ENCODE results near the gene XRCC4. TPM values are rescaled to one million over a fixed set of nuclear protein-coding genes. Genes with fewer than 3 reads are reported as not detected.
"Not testable (repeated sequence)": the region's sequence is repeated elsewhere in the genome, so short reads cannot be mapped to it uniquely, and the experiment has no call there.

The XRCC4 gene
- total RNA-seq, 3 donors from 2014 or later, result 8.8 to 10.8 (median 10.4) TPM

DNA sequence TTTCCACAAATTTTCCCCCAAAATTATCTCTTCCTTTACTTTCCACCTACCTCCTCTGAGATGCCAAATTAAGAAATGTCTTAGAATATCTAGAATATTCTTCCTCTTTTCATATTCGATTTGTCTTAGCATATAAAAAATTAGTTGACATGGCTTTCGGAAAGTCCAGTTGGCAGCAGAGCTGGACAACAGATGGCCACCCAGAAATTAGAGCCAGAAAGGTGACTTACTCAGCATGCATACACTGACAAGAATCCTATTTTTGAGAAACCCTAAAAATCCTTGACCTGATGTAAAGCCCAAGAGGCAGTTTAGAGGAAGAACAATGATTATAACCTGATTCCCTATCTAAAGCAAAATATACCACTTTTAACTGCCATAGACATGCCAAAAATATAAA lies 22.2 kb upstream of the XRCC4 start:
- TF ChIP-seq POLR2A (IDR thresholded peaks at IDR 0.05), result no peak
- TF ChIP-seq CTCF (IDR thresholded peaks at IDR 0.05), result no peak
- TF ChIP-seq POLR2AphosphoS5 (IDR thresholded peaks at IDR 0.05), result no peak
- no peaks in the 10 kb centered on the region for H3K27me3 ChIP-seq
- intact Hi-C loops (cut with DNase I; ENCODE audit: low total_unique reads), result no loop called here
- no peaks in the 10 kb centered on the region for H3K36me3 ChIP-seq
- no peaks in the 10 kb centered on the region for H3K4me1 ChIP-seq
- no peak overlapping the region for H3K27ac ChIP-seq
- H3K4me3 ChIP-seq, result no peak overlapping the region
- H3K9me3 ChIP-seq, result no peaks in the 10 kb centered on the region
- DNase-seq (ENCODE audit: low spot score in 2 of 2), result no peak

DNA sequence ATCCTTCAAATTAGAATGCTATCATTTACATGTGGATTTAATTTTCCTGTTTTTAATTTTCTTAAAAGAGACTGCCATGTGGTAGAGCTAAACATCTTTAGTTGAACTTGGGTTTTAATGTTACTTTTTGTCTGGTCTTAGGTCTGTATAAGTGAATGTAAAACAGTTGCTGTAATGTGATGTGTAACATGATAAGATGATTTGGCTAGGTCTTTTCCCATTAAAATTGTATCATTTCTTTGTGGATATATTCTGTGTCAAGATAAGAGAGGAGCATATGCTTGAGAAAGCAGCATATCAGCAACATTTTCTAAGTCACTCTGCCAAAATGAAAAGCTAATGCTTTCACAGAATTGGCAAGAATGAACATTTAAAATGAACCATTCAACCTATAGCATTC lies 18.6 kb upstream of the XRCC4 start:
- H3K4me1 ChIP-seq, result no peaks in the 10 kb centered on the region
- no peak for TF ChIP-seq CTCF (IDR thresholded peaks at IDR 0.05)
- TF ChIP-seq POLR2A (IDR thresholded peaks at IDR 0.05), result no peak
- no peak for TF ChIP-seq POLR2AphosphoS5 (IDR thresholded peaks at IDR 0.05)
- H3K27me3 ChIP-seq, result no peaks in the 10 kb centered on the region
- no peak overlapping the region for H3K27ac ChIP-seq
- H3K9me3 ChIP-seq, result no peaks in the 10 kb centered on the region
- DNase-seq (ENCODE audit: low spot score in 2 of 2), result no peak
- intact Hi-C loops (cut with DNase I; ENCODE audit: low total_unique reads), result no loop called here
- no peaks in the 10 kb centered on the region for H3K36me3 ChIP-seq
- H3K4me3 ChIP-seq, result no peak overlapping the region

- H3K9me3 ChIP-seq, result no peaks in the 10 kb centered on the region
- no peak overlapping the region for H3K4me3 ChIP-seq
- H3K36me3 ChIP-seq, result no peaks in the 10 kb centered on the region
- H3K4me1 ChIP-seq, result no peaks in the 10 kb centered on the region
- TF ChIP-seq POLR2AphosphoS5 (IDR thresholded peaks at IDR 0.05) (no peak), POLR2A (IDR thresholded peaks at IDR 0.05) (no peak), CTCF (IDR thresholded peaks at IDR 0.05) (no peak)
- no peak overlapping the region for H3K27ac ChIP-seq
- H3K27me3 ChIP-seq, result no peaks in the 10 kb centered on the region
- intact Hi-C loops (cut with DNase I; ENCODE audit: low total_unique reads), result no loop called here
- DNase-seq (ENCODE audit: low spot score in 2 of 2), result no peak
These were observed 18.0 kb upstream of the XRCC4 start for GRCh38 chr5:83059341-83059740.

DNA sequence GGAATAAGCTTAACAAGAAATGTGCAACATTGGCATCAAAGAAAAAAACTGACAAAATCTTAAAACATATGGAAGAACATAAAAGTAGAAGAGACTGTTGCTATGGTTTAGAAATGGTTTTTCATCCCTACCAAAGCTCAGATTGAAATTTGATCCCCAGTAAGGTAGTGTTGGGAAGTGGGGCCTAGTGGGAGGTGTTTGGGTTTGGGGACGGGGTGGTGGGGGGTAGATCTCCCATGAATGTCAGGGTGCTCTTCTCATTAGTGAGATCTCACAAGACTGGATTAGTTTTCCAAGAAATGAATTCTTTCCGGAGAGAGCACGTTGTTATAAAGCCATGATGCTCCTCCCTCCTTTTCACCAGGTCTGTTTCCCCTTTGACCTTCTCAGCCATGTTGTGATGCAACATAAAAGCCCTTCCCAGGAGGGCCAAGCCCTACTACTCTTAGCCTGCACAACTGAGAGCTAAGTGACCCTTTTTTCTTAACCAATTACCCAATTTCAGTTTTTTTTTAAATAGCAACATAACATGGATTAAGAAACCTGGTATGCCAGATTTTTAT lies 10.7 kb upstream of the XRCC4 start:
- no peak overlapping the region for H3K27ac ChIP-seq
- DNase-seq (ENCODE audit: low spot score in 2 of 2), result no peak
- H3K4me1 ChIP-seq, result peaks cover 0 to 3% of the 10 kb centered on the region in 2 donors
- no peak for TF ChIP-seq POLR2A (IDR thresholded peaks at IDR 0.05)
- TF ChIP-seq POLR2AphosphoS5 (IDR thresholded peaks at IDR 0.05), result no peak
- no peak for TF ChIP-seq CTCF (IDR thresholded peaks at IDR 0.05)
- H3K4me3 ChIP-seq, result no peak overlapping the region
- no peaks in the 10 kb centered on the region for H3K9me3 ChIP-seq
- intact Hi-C loops (cut with DNase I; ENCODE audit: low total_unique reads), result no loop called here
- H3K36me3 ChIP-seq, result no peaks in the 10 kb centered on the region
- H3K27me3 ChIP-seq, result no peaks in the 10 kb centered on the region

- H3K9me3 ChIP-seq; H3K4me1 ChIP-seq; H3K27ac ChIP-seq; DNase-seq (ENCODE audit: low spot score in 2 of 2); H3K36me3 ChIP-seq; H3K27me3 ChIP-seq; H3K4me3 ChIP-seq; intact Hi-C loops (cut with DNase I; ENCODE audit: low total_unique reads): not testable (repeated sequence)
These were observed 10.0 kb upstream of the XRCC4 start for GRCh38 chr5:83067377-83067776.

Measured in breast epithelium (tissue), 4 donors.